ENCODE results near the gene FCAR.

DNA sequence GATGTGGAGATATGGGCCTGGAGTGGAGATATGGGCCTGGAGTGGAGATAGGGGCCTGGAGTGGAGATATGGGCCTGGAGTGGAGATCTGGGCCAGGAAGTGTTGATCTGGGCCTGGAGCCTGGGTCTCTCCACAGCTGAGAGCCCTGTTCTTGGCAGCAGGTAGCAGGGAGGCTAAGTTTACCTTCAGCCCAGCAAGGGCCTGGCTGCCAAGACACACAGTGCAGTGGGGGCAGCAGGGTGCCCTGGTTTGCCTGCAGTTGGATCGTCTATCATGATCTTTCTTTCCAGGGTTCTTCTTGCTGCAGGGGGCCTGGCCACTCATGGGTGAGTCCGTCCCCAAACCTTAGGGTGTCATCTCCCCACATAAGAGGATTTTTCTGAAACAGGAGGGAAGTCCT is 23.1 kb upstream of the FCAR start:
- TF ChIP-seq, protein P1, sequence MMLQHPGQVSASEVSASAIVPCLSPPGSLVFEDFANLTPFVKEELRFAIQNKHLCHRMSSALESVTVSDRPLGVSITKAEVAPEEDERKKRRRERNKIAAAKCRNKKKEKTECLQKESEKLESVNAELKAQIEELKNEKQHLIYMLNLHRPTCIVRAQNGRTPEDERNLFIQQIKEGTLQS (IDR thresholded peaks at IDR 0.05), result no peak
- TF ChIP-seq, protein P2, sequence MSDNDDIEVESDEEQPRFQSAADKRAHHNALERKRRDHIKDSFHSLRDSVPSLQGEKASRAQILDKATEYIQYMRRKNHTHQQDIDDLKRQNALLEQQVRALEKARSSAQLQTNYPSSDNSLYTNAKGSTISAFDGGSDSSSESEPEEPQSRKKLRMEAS (IDR thresholded peaks at IDR 0.05), result no peak
- TF ChIP-seq, protein P3, sequence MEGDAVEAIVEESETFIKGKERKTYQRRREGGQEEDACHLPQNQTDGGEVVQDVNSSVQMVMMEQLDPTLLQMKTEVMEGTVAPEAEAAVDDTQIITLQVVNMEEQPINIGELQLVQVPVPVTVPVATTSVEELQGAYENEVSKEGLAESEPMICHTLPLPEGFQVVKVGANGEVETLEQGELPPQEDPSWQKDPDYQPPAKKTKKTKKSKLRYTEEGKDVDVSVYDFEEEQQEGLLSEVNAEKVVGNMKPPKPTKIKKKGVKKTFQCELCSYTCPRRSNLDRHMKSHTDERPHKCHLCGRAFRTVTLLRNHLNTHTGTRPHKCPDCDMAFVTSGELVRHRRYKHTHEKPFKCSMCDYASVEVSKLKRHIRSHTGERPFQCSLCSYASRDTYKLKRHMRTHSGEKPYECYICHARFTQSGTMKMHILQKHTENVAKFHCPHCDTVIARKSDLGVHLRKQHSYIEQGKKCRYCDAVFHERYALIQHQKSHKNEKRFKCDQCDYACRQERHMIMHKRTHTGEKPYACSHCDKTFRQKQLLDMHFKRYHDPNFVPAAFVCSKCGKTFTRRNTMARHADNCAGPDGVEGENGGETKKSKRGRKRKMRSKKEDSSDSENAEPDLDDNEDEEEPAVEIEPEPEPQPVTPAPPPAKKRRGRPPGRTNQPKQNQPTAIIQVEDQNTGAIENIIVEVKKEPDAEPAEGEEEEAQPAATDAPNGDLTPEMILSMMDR (IDR thresholded peaks at IDR 0.05; ENCODE audit: low read depth, low read length, missing input control), result no peak
- TF ChIP-seq GABPA (IDR thresholded peaks at IDR 0.05 in 1 of 2, conservative IDR thresholded peaks at IDR 0.05 in 1 of 2) (no peak), JUND (IDR thresholded peaks at IDR 0.05) (no peak), RXRA (IDR thresholded peaks at IDR 0.05) (no peak), RAD21 (IDR thresholded peaks at IDR 0.05) (no peak), TAF1 (conservative IDR thresholded peaks at IDR 0.05) (no peak), SP1 (IDR thresholded peaks at IDR 0.05) (no peak), EGR1 (IDR thresholded peaks at IDR 0.05; ENCODE audit: low read depth in 2 of 2) (no peak), FOXA1 (IDR thresholded peaks at IDR 0.05) (no peak), YY1 (IDR thresholded peaks at IDR 0.05) (no peak)
- TF ChIP-seq, protein P4, sequence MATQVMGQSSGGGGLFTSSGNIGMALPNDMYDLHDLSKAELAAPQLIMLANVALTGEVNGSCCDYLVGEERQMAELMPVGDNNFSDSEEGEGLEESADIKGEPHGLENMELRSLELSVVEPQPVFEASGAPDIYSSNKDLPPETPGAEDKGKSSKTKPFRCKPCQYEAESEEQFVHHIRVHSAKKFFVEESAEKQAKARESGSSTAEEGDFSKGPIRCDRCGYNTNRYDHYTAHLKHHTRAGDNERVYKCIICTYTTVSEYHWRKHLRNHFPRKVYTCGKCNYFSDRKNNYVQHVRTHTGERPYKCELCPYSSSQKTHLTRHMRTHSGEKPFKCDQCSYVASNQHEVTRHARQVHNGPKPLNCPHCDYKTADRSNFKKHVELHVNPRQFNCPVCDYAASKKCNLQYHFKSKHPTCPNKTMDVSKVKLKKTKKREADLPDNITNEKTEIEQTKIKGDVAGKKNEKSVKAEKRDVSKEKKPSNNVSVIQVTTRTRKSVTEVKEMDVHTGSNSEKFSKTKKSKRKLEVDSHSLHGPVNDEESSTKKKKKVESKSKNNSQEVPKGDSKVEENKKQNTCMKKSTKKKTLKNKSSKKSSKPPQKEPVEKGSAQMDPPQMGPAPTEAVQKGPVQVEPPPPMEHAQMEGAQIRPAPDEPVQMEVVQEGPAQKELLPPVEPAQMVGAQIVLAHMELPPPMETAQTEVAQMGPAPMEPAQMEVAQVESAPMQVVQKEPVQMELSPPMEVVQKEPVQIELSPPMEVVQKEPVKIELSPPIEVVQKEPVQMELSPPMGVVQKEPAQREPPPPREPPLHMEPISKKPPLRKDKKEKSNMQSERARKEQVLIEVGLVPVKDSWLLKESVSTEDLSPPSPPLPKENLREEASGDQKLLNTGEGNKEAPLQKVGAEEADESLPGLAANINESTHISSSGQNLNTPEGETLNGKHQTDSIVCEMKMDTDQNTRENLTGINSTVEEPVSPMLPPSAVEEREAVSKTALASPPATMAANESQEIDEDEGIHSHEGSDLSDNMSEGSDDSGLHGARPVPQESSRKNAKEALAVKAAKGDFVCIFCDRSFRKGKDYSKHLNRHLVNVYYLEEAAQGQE (IDR thresholded peaks at IDR 0.05), result no peak
- TF ChIP-seq, protein P5, sequence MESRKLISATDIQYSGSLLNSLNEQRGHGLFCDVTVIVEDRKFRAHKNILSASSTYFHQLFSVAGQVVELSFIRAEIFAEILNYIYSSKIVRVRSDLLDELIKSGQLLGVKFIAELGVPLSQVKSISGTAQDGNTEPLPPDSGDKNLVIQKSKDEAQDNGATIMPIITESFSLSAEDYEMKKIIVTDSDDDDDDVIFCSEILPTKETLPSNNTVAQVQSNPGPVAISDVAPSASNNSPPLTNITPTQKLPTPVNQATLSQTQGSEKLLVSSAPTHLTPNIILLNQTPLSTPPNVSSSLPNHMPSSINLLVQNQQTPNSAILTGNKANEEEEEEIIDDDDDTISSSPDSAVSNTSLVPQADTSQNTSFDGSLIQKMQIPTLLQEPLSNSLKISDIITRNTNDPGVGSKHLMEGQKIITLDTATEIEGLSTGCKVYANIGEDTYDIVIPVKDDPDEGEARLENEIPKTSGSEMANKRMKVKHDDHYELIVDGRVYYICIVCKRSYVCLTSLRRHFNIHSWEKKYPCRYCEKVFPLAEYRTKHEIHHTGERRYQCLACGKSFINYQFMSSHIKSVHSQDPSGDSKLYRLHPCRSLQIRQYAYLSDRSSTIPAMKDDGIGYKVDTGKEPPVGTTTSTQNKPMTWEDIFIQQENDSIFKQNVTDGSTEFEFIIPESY (IDR thresholded peaks at IDR 0.05), result no peak
